HG03025 (cell line): Measurements from ENCODE around the gene NAIF1.
"Not testable (repeated sequence)": the region's sequence is repeated elsewhere in the genome, so short reads cannot be mapped to it uniquely, and the experiment has no call there.

Experiments used
- ATAC-seq: cut with Tn5 transposase; IDR thresholded peaks from one replicate; pipeline ENCODE4 v1.9.1; 2021; ENCODE audit warnings: mild to moderate bottlenecking, moderate library complexity; ENCODE audit not compliant: unreplicated experiment, low FRiP score

The NAIF1 gene

DNA sequence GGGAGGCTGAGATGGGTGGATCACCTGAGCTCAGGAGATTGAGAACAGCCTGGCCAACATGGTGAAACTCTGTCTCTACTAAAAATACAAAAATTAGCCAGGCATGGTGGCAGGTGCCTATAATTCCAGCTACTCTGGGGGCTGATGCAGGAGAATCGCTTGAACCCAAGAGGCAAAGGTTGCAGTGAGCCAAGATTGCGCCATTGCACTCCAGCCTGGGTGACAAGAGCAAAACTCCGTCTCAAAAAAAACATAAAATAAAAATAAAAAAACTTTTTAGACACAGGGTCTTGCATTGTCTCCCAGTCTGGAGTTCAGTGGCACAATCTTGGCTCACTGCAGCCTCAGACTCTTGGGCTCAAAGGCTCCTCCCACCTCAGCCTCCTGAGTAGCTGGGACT is 30.6 kb downstream of the NAIF1 start:
- not testable (repeated sequence) for ATAC-seq

GRCh38 chr9:128034821-128035652 is 32.1 kb downstream of the NAIF1 start:
- ATAC-seq = no peak

GRCh38 chr9:128033609-128034008 is 33.5 kb downstream of the NAIF1 start:
- ATAC-seq = no peak

- no peak for ATAC-seq
Observed at GRCh38 chr9:128027705-128028104, 39.4 kb downstream of the NAIF1 start.

DNA sequence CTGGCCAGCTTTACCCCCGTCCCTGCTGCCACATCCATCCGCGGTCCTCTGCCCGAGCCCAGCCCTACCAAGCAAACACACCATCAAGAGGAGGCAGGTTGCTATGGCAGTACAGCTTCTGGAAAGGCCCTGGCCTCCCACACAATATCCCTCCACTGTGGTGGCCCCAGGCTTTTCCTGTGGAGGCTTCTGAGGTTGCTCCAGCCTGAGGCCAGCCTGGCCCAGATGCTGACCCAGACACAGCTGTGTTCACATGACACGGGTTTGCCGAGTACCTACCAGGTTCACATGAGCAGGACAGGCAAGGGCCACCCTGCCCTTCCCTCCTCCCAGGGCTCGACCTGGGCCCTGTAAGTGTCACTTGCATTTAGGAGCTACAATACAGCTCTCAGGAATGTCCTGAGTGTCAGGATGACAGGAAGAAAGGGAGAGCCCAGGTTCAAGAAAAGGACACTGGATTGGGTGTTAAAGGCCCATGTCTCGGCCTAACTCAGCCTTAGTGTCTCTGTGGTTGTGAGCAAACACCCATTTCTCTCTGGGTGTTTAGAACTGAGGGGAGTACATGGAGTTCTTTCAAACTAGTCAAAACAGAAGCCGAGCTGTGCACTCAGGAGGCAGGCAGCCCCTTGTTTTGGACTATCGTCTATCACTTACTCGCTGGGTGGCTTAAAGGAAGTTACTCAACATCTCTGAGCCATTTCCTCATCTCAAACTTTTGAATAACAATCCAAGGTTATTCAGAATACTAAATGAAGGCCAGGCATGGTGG is 40.2 kb downstream of the NAIF1 start:
- ATAC-seq = no peak

DNA sequence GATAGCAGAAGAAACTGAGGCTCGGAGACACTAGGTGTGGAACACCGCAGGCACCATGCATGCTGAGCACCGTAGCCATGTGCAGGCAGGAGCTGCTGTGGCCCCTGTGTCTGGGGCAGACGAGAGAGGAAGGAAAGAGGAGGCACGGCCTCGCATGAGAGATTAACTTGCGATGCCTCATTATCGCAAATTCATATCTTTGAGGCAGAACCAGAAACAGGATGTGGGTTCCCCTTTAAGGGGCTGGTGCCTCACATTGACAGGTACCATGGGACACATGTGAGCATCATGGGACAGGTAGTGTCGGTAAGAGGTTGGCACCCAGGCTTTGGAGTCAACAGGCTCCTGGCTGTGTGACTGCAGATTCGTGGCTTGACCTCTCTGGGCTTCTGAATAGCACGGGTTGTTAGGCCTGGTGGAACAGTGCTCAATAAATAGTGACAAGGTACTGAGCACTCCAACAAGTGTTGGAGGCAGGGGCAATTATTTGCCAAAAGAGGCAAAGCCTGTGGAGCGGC is 40.8 kb downstream of the NAIF1 start:
- no peak for ATAC-seq

DNA sequence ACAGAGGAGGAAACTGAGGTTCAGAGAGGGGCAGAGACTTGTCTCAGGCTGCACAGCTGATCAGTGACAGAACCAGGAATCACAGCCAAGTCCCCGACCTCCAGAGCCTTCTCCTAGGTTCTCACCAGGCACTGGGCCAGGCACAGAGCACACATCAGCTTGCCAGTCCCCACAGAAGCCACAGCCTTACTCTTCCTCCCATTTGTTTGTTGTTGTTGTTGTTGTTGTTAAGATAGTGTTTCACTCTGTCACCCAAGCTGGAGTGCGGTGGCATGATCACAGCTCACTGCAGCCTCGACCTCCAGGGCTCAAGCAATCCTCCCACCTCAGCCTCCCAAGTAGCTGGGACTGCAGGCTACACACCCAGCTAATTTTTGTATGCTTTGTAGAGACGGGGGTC is 41.4 kb downstream of the NAIF1 start:
- ATAC-seq = no peak

- ATAC-seq = no peak
Observed at GRCh38 chr9:128024761-128025308, 42.3 kb downstream of the NAIF1 start.

DNA sequence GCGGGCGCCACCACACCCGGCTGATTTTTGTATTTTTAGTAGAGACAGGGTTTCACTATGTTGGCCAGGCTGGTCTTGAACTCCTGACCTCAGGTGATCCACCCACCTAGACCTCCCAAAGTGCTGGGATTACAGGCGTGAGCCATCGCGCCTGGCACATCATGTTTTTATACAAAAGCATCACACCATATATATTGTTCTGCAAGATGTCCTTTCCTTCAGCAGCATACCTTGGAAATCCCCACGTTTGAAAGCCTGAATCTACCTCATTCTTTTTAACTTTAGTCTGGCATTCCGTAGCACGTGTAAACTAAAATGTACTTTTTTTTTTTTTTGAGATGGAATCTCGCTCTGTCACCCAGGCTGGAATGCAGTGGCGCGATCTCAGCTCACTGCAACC is 43.4 kb downstream of the NAIF1 start:
- not testable (repeated sequence) for ATAC-seq

- ATAC-seq = no peak
Observed at GRCh38 chr9:128022886-128023285, 44.2 kb downstream of the NAIF1 start.

GRCh38 chr9:128021098-128021497 is 46.0 kb downstream of the NAIF1 start:
- ATAC-seq = no peak

DNA sequence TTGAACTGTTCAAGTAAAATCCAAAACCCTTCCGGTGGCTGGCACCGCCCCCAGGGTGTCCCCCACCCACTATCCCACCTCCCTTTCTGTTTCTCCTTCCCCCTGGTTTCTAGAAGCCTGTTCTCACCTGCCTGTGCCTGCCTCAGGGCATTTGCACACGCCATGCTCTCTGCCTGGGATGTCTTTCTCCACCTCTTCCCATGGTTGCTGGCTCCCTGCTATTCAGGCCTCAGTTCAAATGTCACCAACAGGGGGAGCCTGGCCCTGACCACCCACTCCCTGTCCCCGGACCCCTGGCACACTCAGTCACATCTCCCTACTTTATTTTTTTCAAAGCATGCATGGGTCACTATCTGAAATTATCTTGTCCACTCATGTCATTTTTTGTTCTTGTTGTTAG is 46.4 kb downstream of the NAIF1 start:
- ATAC-seq = no peak

GRCh38 chr9:128015696-128016095 is 51.4 kb downstream of the NAIF1 start:
- no peak for ATAC-seq
